Effector memory CD4-positive, alpha-beta T cell (primary cell): ENCODE results near the gene CHST3.
"Not testable (repeated sequence)": the region's sequence is repeated elsewhere in the genome, so short reads cannot be mapped to it uniquely, and the experiment has no call there.

Experiments used
- DNase-seq, 3 donors: peaks; one replicate each; pipeline ENCODE4 v3.0.0-alpha.2; 2020
- H3K27ac ChIP-seq: 2 replicates; pipeline ENCODE4 v1.7.0; 2013; ENCODE audit warnings: mild to moderate bottlenecking, low read length, moderate library complexity; ENCODE audit not compliant: insufficient read depth, poor library complexity, severe bottlenecking
- H3K27me3 ChIP-seq: replicated peaks from 2 replicates; pipeline ENCODE4 v1.7.0; 2013; ENCODE audit warnings: mild to moderate bottlenecking, low read length; ENCODE audit not compliant: insufficient read depth, control insufficient read depth, poor library complexity, severe bottlenecking
- H3K36me3 ChIP-seq: 2 replicates; pipeline ENCODE4 v1.7.0; 2013; ENCODE audit warnings: mild to moderate bottlenecking, low read length, moderate library complexity; ENCODE audit not compliant: control insufficient read depth, insufficient read depth
- H3K4me1 ChIP-seq: 2 replicates; pipeline ENCODE4 v1.7.0; 2013; ENCODE audit warnings: low read length, mild to moderate bottlenecking; ENCODE audit not compliant: control insufficient read depth, insufficient read depth, poor library complexity, severe bottlenecking
- H3K4me3 ChIP-seq: 2 replicates; pipeline ENCODE4 v1.7.0; 2013; ENCODE audit warnings: low read length, low read depth, mild to moderate bottlenecking; ENCODE audit not compliant: insufficient read depth, poor library complexity, severe bottlenecking
- H3K9me3 ChIP-seq: 2 replicates; pipeline ENCODE4 v1.7.0; 2013; ENCODE audit warnings: mild to moderate bottlenecking, low read length, moderate library complexity; ENCODE audit not compliant: control insufficient read depth

Gene CHST3

DNA sequence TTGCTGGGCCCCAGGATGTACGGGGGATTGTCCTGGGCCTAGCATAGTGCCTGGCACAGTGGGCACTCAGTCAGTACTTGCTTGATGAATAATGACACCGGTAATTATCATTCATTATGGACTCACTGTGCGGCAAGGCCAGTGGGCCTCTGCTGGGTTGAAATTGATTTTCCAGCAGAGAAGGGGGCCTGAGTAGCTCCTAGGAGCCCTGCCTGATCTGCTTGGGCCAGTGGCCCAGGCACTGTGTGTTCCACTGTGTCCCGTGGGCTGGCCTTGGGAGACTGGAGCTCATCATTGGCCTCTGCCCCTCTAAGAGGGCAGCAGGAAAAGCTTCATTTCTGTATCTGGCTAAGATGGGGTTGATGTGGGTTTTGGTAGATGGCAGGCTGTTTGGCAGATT lies 1.4 kb downstream of the CHST3 start:
- Histone ChIP-seq H3K4me3 (no peak overlapping the region), H3K27me3 (peaks cover 8% of the 10 kb centered on the region), H3K36me3 (no peaks in the 10 kb centered on the region), H3K27ac (no peak overlapping the region), H3K4me1 (peaks cover 5% of the 10 kb centered on the region), H3K9me3 (no peaks in the 10 kb centered on the region)
- DNase-seq, result no peak

DNA sequence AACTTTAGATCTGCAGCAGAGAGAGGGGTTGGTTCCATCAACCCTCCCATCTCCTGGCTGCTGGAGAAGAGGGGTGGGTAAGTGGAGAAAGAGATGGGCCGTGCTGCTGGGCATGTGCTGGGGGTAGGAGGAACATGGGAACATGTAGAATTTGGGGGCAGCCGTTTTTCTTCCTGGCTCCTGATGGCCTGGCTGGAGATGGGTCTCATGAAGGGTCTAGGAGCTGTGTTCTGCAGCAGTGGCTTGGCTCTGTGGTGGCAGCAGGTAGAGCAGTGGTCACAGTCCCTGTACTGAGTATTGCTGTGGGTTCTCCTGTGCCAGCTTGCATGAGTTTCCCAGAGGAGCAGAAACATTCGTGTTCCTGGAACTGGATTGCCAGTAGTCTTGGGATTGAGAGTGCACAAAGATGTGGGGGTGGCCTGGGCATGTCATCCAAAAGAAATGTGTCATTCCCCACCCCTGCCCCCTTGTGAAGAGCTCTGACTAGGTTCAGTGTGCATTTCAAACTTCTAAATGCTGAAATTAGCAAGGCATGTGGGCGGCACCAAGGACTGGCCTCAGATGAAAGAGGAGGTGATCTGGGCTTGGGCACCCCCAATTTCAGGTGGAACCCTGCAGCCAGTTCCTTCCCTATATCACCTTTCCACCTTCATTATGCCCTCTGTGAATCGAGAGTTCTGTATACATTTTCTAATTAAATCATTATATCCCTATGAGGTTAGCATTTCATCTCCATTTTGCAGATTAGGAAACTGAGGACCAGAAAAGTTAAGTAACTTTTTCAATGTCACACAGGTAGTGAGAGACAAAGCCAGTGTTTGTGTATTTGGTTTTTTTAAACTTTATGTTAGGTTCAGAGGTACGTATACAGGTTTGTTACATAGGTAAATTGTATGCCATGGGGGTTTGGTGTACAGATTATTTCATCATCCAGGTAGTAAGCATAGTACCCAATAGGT lies 2.1 kb downstream of the CHST3 start:
- no peaks in the 10 kb centered on the region for H3K36me3 ChIP-seq
- no peak overlapping the region for H3K27ac ChIP-seq
- peaks cover 8% of the 10 kb centered on the region for H3K27me3 ChIP-seq
- DNase-seq, result no peak
- H3K4me1 ChIP-seq, result peaks cover 5% of the 10 kb centered on the region
- no peak overlapping the region for H3K4me3 ChIP-seq
- H3K9me3 ChIP-seq, result no peaks in the 10 kb centered on the region

DNA sequence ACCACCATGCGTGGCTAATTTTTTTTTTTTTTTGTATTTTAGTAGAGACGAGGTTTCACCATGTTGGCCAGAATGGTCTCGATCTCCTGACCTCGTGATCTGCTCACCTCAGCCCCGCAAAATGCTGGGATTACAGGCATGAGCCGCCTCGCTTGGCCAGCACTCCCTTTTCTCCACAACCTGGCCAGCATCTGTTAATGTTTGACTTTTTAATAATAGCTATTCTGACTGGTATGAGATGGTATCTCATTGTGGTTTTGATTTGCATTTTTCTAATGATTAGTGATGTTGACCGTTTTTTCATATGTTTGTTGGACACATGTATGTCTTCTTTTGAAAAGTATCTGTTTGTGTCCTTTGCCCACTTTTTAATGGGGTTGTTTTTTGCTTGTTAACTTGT lies 3.8 kb downstream of the CHST3 start:
- H3K27ac ChIP-seq, H3K4me3 ChIP-seq, H3K9me3 ChIP-seq, H3K4me1 ChIP-seq, DNase-seq, H3K27me3 ChIP-seq, H3K36me3 ChIP-seq: not testable (repeated sequence)

DNA sequence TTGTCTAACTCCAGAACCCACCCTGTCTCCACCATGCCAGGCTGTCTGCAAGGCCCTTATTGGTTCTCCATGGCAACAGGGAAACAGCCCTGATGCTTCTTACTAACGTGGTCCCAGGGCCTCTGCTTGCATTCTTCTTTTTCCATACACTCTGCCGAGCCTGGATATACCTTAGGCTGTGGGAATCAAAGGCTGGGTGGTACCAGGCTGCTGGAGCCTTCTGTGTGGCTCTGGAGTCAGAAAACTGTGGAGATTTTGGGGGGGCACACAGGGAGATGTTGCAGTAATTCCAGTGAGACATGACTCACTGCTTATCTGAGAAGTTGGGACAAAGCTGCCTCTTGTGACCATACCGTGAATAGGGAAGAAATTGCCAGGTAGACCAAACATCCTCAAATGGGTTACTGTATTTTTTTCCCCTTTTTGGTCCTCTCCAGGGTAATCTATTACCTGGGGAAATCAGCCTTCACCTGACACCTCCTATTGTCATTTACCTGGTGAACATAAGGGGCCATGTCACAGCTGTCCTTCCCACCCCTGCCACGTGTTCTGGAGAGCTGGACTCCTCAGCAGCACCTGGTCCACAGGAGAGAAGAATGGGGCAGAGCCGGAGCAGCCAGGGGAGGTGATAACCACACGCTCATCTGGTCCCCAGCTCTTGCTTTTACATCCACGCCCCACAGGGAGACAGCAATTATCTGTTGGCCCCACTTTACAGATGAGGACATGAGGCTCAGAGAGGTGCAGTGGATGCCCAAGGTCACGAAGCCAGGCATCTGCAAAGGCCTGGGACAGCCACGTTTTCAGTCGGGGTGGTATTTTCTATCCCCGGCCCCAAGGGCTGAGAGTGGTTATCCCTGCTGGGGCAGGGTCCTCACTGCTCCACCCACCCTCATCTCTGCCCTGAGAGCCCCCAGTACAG lies 4.6 kb downstream of the CHST3 start:
- Histone ChIP-seq H3K4me1 (peaks cover 5% of the 10 kb centered on the region), H3K27ac (no peak overlapping the region), H3K36me3 (no peaks in the 10 kb centered on the region), H3K4me3 (no peak overlapping the region), H3K27me3 (peaks cover 8% of the 10 kb centered on the region), H3K9me3 (no peaks in the 10 kb centered on the region)
- DNase-seq, result no peak

DNA sequence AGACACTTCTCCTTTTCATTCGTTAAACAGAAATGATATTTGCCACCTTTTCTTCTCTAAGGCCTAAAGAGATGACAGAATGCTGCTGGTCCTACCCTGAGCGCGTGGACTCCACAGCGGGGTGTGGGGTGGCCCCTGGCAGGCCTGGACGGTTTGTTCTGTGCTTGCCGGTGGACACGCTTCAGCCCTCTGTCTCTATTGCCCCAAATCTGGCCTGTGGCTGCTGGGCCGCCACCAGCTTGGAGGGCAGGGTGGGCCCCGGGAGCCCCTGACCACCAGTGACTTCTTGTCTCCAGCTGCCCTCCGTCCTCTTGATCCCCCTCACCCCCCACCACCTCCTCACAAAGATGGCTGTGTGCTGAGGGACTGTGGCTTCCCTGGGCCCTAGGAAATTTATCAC lies 5.7 kb downstream of the CHST3 start:
- no peak for DNase-seq
- Histone ChIP-seq H3K27ac (no peak overlapping the region), H3K9me3 (no peaks in the 10 kb centered on the region), H3K27me3 (peaks cover 6% of the 10 kb centered on the region), H3K4me1 (no peaks in the 10 kb centered on the region), H3K36me3 (no peaks in the 10 kb centered on the region), H3K4me3 (no peak overlapping the region)

DNA sequence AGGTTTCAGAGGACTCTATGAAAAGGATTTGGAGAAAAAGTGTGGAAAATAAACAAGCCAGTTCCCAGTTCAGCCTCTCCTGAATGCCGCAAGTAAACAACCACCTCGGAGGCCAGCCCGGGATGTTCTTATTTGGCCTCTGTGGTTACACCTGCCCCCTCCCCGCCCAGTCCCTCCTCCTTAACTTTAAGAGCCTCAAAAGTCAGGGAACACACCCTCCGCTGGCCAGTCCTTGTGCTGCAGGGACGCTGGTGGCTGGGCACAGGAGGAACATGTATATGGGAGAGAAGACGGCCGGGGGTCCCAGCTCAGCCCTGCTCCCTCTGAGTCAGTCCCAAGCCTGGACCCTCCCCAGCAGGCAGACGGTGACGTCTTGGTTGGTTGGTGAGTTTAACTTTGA lies 6.1 kb downstream of the CHST3 start:
- H3K27me3 ChIP-seq, result peaks cover 3% of the 10 kb centered on the region
- no peak overlapping the region for H3K27ac ChIP-seq
- H3K9me3 ChIP-seq, result no peaks in the 10 kb centered on the region
- H3K36me3 ChIP-seq, result no peaks in the 10 kb centered on the region
- no peak for DNase-seq
- no peaks in the 10 kb centered on the region for H3K4me1 ChIP-seq
- no peak overlapping the region for H3K4me3 ChIP-seq

DNA sequence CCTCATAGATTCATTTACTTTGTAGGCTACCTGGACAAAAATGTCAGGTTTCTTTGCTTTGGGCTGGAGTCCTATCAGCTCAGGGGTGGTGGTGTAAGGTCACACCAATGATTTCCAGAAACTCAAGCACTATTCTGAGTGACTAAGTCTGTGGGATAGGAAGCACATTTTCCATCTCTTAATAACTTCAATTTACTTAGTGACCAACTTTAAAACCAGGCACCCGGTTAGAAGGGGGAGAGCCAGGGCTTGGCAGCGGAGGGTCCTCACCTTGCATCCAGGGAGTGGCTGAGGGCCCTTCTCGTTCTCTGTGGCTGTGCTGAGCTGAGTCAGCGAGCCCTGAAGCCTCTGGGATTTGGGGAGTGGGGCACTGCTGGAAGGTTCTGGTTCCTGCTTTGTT lies 6.7 kb downstream of the CHST3 start:
- Histone ChIP-seq H3K4me3 (no peak overlapping the region), H3K4me1 (no peaks in the 10 kb centered on the region), H3K9me3 (no peaks in the 10 kb centered on the region), H3K36me3 (no peaks in the 10 kb centered on the region), H3K27me3 (no peaks in the 10 kb centered on the region), H3K27ac (no peak overlapping the region)
- DNase-seq, result no peak

DNA sequence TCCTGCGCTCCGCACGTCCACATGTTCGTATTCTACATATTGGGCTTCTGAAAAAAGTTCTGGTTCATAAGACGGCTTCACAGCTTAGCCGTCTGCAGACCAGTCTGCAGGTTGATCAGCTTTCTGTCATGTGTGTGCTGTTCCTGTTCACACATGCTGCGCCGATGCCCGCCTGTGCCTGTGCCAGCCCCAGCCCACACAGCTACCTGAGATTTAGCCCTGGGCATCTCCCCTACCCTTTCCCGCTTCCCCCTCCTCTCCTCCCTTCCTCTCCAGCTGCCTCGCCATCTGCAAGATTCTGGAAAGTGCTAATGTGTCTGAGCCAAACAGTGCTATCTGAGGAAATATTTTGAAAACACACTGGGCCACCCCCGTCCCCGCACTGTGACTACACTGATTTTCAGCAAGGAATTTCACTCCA lies 7.1 kb downstream of the CHST3 start:
- no peaks in the 10 kb centered on the region for H3K27me3 ChIP-seq
- H3K4me3 ChIP-seq, result no peak overlapping the region
- H3K4me1 ChIP-seq, result no peaks in the 10 kb centered on the region
- DNase-seq, result no peak
- H3K9me3 ChIP-seq, result no peaks in the 10 kb centered on the region
- H3K27ac ChIP-seq, result no peak overlapping the region
- no peaks in the 10 kb centered on the region for H3K36me3 ChIP-seq

DNA sequence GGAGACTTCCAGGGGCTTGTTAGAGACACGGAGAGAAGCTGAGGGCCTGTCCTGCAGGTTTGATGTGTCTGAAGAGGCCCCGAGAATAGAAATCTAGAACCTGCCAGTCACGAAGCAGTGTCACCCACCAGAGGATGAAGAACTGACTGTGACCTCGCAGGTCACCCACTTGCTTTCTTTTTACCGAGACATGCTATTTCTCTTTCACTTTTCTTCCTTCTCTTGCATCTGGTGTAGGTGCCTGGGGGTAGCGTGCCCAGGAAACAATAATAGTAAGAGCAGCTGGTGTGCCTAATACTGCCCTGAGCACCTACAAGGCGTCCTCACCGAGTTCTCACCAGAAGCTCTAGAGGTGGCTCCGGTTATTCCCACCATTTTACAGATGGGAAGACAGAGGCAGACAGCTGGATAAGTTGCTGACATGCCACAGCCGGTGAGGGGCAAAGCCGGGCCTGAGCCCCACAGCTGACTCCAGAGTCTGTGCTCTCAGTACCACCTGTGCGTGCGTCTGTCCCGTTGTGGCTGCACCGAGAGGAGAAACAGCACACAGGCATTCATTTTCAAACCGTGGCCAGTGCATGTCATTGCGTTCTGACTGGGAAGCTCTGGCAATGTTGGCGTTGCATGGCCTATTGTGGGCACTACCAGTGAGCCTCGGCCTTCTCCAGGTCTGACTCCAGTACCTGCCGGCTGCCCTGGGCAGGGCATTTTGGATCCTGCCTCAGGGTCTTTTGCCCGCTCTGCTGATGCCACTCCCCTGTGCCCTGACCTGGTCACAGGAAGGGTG lies 7.8 kb downstream of the CHST3 start:
- no peak for DNase-seq
- no peaks in the 10 kb centered on the region for H3K9me3 ChIP-seq
- no peaks in the 10 kb centered on the region for H3K36me3 ChIP-seq
- no peaks in the 10 kb centered on the region for H3K27me3 ChIP-seq
- no peaks in the 10 kb centered on the region for H3K4me1 ChIP-seq
- H3K4me3 ChIP-seq, result no peak overlapping the region
- H3K27ac ChIP-seq, result no peak overlapping the region
